ENCODE measurements around the gene ZFYVE28.

GRCh38 chr4:2415881-2416563 is 2.4 kb downstream of the ZFYVE28 start:
- TF ChIP-seq CTCF (IDR thresholded peaks at IDR 0.05) (no peak), POLR2A (IDR thresholded peaks at IDR 0.05) (no peak), EP300 (IDR thresholded peaks at IDR 0.05) (no peak)

Data from ovary (tissue), 3 donors.